PFSK-1 (cell line): ENCODE data around the gene HCN4.

Source experiments
- FOXP2 ChIP-seq: optimal IDR thresholded peaks from 2 replicates; pipeline ENCODE3; 2011; ENCODE audit warnings: borderline replicate concordance, control low read depth, inconsistent platforms; ENCODE audit not compliant: insufficient read depth; ENCODE audit errors: extremely low read length, extremely low read depth
- POLR2AphosphoS5 ChIP-seq: IDR thresholded peaks from 2 replicates; pipeline ENCODE4 v1.6.1; 2012; ENCODE audit warnings: low read depth, mild to moderate bottlenecking, control low read depth, low read length, moderate library complexity
- REST ChIP-seq, 2 experiments: IDR thresholded peaks; 2 replicates each; pipeline versions ENCODE4 v1.6.1 to v1.8.0; 2011 to 2012; ENCODE audit warnings: low read depth in 2 of 2, low read length in 2 of 2, control low read depth in 1 of 2, inconsistent platforms in 1 of 2, mild to moderate bottlenecking in 1 of 2, moderate library complexity in 1 of 2; ENCODE audit not compliant: insufficient read depth in 1 of 2
- SIN3A ChIP-seq: IDR thresholded peaks from 2 replicates; pipeline ENCODE4 v1.6.1; 2012; ENCODE audit warnings: mild to moderate bottlenecking, low read length, moderate library complexity, borderline replicate concordance; ENCODE audit not compliant: insufficient read depth
- TAF1 ChIP-seq: IDR thresholded peaks from 2 replicates; pipeline ENCODE4 v1.6.1; 2012; ENCODE audit warnings: low read length, control low read depth, borderline replicate concordance; ENCODE audit not compliant: insufficient read depth

The HCN4 gene

DNA sequence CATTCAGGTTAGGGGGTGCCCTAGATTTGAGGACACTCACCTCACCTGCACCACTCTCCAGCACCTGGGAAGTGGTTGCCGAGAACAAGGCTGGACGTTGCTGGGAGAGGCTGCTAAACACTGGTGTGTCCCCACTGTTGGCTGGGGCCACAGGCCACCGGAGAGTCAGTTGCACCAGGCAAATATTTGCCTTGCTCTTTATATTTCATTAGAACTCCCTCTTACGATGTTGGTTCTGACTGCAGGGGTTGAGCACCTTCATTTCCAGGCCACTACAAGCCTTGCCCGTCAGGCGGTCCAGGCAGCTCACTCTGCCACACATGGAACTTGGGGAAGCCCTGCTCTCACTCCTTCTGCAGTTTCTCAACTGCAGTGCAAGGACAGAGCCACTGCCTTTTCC, 30.7 kb downstream of the HCN4 start:
- TF ChIP-seq TAF1 (no peak), POLR2AphosphoS5 (no peak), SIN3A (no peak), FOXP2 (no peak), REST (IDR thresholded peaks at IDR 0.05; ENCODE audit: insufficient read depth in 1 of 2, low read depth in 2 of 2, low read length in 2 of 2) (no peak)

DNA sequence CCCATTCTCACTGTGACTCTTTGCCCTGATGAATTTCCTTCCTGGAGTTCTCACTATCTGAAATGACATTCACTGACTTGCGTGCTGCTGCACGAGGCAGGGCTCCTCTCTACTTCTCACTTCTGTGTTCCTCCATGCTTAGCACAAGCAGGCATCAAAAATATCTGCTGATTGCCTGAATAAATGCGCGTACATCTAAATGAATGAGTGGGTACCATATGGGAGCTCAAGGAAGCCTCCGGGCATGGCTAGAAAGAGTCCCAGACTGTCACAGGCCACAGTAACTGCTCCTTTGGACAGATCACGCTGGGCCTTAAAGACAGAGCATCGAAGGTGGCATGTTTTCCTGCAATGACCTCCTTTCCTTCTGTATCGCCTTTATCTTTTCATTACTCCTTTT, 31.6 kb downstream of the HCN4 start:
- TF ChIP-seq POLR2AphosphoS5 (no peak), REST (IDR thresholded peaks at IDR 0.05; ENCODE audit: insufficient read depth in 1 of 2, low read depth in 2 of 2, low read length in 2 of 2) (no peak)

GRCh38 chr15:73336756-73337155, 32.0 kb downstream of the HCN4 start:
- TF ChIP-seq TAF1 = no peak
- TF ChIP-seq POLR2AphosphoS5 = no peak
- no peak for TF ChIP-seq REST (IDR thresholded peaks at IDR 0.05; ENCODE audit: insufficient read depth in 1 of 2, low read depth in 2 of 2, low read length in 2 of 2)
- no peak for TF ChIP-seq SIN3A
- TF ChIP-seq FOXP2 = no peak

- TF ChIP-seq TAF1 (no peak), FOXP2 (no peak), POLR2AphosphoS5 (no peak), REST (IDR thresholded peaks at IDR 0.05; ENCODE audit: insufficient read depth in 1 of 2, low read depth in 2 of 2, low read length in 2 of 2) (no peak), SIN3A (no peak)
Measured at GRCh38 chr15:73335471-73335870, 33.3 kb downstream of the HCN4 start.

DNA sequence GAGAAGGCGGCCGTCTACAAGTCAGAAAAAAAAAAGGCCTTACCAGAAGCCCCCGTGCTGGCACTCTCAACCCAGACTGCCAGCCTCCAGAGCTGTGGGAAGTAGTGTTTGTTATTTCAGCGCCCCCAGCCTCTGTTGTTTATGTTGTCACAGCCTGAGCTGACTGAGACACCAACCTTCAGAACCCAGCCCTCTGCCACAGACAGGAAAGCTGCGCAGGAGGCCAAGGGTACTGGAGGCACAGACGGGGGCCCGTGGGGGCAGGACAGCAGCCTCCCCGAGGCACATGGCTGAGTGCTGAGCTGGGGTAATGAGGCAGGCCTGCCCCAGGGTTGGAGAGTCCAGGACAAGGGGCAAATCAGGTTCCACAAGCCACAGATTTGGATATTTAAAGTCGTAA, 33.7 kb downstream of the HCN4 start:
- TF ChIP-seq POLR2AphosphoS5 (no peak), SIN3A (no peak), FOXP2 (no peak), TAF1 (no peak), REST (IDR thresholded peaks at IDR 0.05; ENCODE audit: insufficient read depth in 1 of 2, low read depth in 2 of 2, low read length in 2 of 2) (no peak)
